Activated CD4-positive, alpha-beta T cell treated with anti-CD3 and anti-CD28 coated beads for 24 hours (primary cell): Measurements from ENCODE around the gene PIPOX.

Experiments used
- DNase-seq, 2 donors: peaks; one replicate each; pipeline ENCODE4 v3.0.0-alpha.2; 2020; ENCODE audit warnings: low read depth in 2 of 2

The PIPOX gene

GRCh38 chr17:29048440-29049368 lies 5.8 kb downstream of the PIPOX start:
- DNase-seq = no peak

GRCh38 chr17:29049541-29050145 lies 6.7 kb downstream of the PIPOX start:
- no peak for DNase-seq

- no peak for DNase-seq
Observed at GRCh38 chr17:29050176-29050575, 7.2 kb downstream of the PIPOX start.

- DNase-seq = no peak
Observed at GRCh38 chr17:29051194-29051593, 8.3 kb downstream of the PIPOX start.

GRCh38 chr17:29051731-29052130 lies 8.8 kb downstream of the PIPOX start:
- no peak for DNase-seq

GRCh38 chr17:29054835-29055234 lies 11.9 kb downstream of the PIPOX start:
- no peak for DNase-seq

GRCh38 chr17:29057361-29057760 lies 14.4 kb downstream of the PIPOX start:
- DNase-seq = no peak

- DNase-seq = no peak
Observed at GRCh38 chr17:29058391-29058790, 15.4 kb downstream of the PIPOX start.

GRCh38 chr17:29059281-29059680 lies 16.3 kb downstream of the PIPOX start:
- no peak for DNase-seq

- DNase-seq = no peak
Observed at GRCh38 chr17:29060475-29060874, 17.5 kb downstream of the PIPOX start.

GRCh38 chr17:29061036-29061435 lies 18.1 kb downstream of the PIPOX start:
- DNase-seq = no peak

GRCh38 chr17:29062215-29062614 lies 19.3 kb downstream of the PIPOX start:
- no peak for DNase-seq

GRCh38 chr17:29063992-29064391 lies 21.1 kb downstream of the PIPOX start:
- DNase-seq = no peak

GRCh38 chr17:29066047-29066446 lies 23.1 kb downstream of the PIPOX start:
- DNase-seq = no peak

GRCh38 chr17:29066606-29067005 lies 23.7 kb downstream of the PIPOX start:
- no peak for DNase-seq

GRCh38 chr17:29068818-29069217 lies 25.9 kb downstream of the PIPOX start:
- no peak for DNase-seq

- no peak for DNase-seq
Observed at GRCh38 chr17:29069526-29070041, 26.6 kb downstream of the PIPOX start.

GRCh38 chr17:29070308-29070707 lies 27.4 kb downstream of the PIPOX start:
- DNase-seq = no peak

- no peak for DNase-seq
Observed at GRCh38 chr17:29070781-29071180, 27.8 kb downstream of the PIPOX start.

- no peak for DNase-seq
Observed at GRCh38 chr17:29071303-29071702, 28.4 kb downstream of the PIPOX start.

- no peak for DNase-seq
Observed at GRCh38 chr17:29073045-29073444, 30.1 kb downstream of the PIPOX start.

GRCh38 chr17:29073520-29073919 lies 30.6 kb downstream of the PIPOX start:
- DNase-seq = no peak

GRCh38 chr17:29074488-29074887 lies 31.5 kb downstream of the PIPOX start:
- DNase-seq = no peak
